HEK293 (cell line): ENCODE data around the gene IP6K3.

Source experiments
- BCL11A ChIP-seq: fragments of 450-650 bp; formaldehyde crosslinking; IDR thresholded peaks from 2 replicates; pipeline ENCODE4 v1.5.1; 2016; ENCODE audit warnings: low read depth, missing biosample characterization, missing genetic modification characterization
- CTCF ChIP-seq: fragments of 450-650 bp; formaldehyde crosslinking; IDR thresholded peaks from 2 replicates; pipeline ENCODE4 v1.5.1; 2016; ENCODE audit warnings: missing biosample characterization, missing genetic modification characterization
- EGR2 ChIP-seq: fragments of 450-650 bp; formaldehyde crosslinking; IDR thresholded peaks from 2 replicates; pipeline ENCODE4 v1.5.1; 2016; ENCODE audit warnings: low read depth, missing biosample characterization, missing genetic modification characterization
- MEIS1 ChIP-seq: sonication (generic); formaldehyde crosslinking; IDR thresholded peaks from 2 replicates; pipeline ENCODE4 v1.8.1; 2022; ENCODE audit warnings: missing genetic modification reagents, mild to moderate bottlenecking, borderline replicate concordance
- ZNF157 ChIP-seq: fragments of 450-650 bp; formaldehyde crosslinking; IDR thresholded peaks from 2 replicates; pipeline ENCODE4 v1.5.1; 2016; ENCODE audit warnings: missing biosample characterization, missing genetic modification characterization
- ZNF549 ChIP-seq: fragments of 450-650 bp; IDR thresholded peaks from 2 replicates; pipeline ENCODE4 v1.5.1; 2018; ENCODE audit warnings: missing biosample characterization, missing genetic modification characterization, mild to moderate bottlenecking, inconsistent platforms, moderate library complexity
- ZNF610 ChIP-seq: fragments of 450-650 bp; formaldehyde crosslinking; IDR thresholded peaks from 2 replicates; pipeline ENCODE4 v1.5.1; 2016; ENCODE audit warnings: missing biosample characterization, missing genetic modification characterization, borderline replicate concordance
- ZNF830 ChIP-seq: fragments of 450-650 bp; IDR thresholded peaks from 2 replicates; pipeline ENCODE4 v1.5.0; 2018; ENCODE audit warnings: missing biosample characterization, missing genetic modification characterization, low read depth, mild to moderate bottlenecking, moderate library complexity

GRCh38 chr6:33689148-33689494 is 57.6 kb downstream of the IP6K3 start:
- TF ChIP-seq CTCF (tag by site-specific recombination) (no peak), ZNF549 (tag by site-specific recombination) (no peak), BCL11A (tag by site-specific recombination) (no peak), MEIS1 (no peak), ZNF610 (tag by site-specific recombination) (no peak), ZNF157 (tag by site-specific recombination) (no peak), ZNF830 (tag by site-specific recombination) (no peak), EGR2 (tag by site-specific recombination) (no peak)
